CD8-positive, alpha-beta memory T cell (primary cell): ENCODE data around the gene TSPAN11. TPM values are rescaled to one million over a fixed set of nuclear protein-coding genes. Genes with fewer than 3 reads are reported as not detected.

Experiments
- CTCF ChIA-PET: fragments of 350-600 bp; sonication (Branson Sonifier 250); formaldehyde crosslinking; loops from one replicate; lab custom pipeline; 2021; ENCODE audit warnings: antibody characterized with exemption; lab: Charles Lee
- POLR2A ChIA-PET: fragments of 350-600 bp; sonication (Branson Sonifier 250); formaldehyde crosslinking; loops from one replicate; lab custom pipeline; 2021; ENCODE audit warnings: antibody characterized with exemption; lab: Charles Lee
- DNase-seq, 5 donors: peaks; one replicate each; pipeline versions ENCODE4 v3.0.0 to v3.0.0-alpha.2; 2020 to 2022; ENCODE audit warnings: mixed read lengths in 1 of 5
- H3K27ac ChIP-seq: one replicate; pipeline ENCODE4 v1.7.0; 2013; ENCODE audit warnings: low read depth, mild to moderate bottlenecking, low read length, moderate library complexity
- H3K27me3 ChIP-seq: 2 replicates; pipeline ENCODE4 v1.7.0; 2013; ENCODE audit warnings: low read length, mild to moderate bottlenecking; ENCODE audit not compliant: insufficient read depth, poor library complexity, severe bottlenecking
- H3K36me3 ChIP-seq: 2 replicates; pipeline ENCODE4 v1.7.0; 2013; ENCODE audit warnings: mild to moderate bottlenecking, low read length, moderate library complexity; ENCODE audit not compliant: insufficient read depth
- H3K4me1 ChIP-seq: 2 replicates; pipeline ENCODE4 v1.7.0; 2013; ENCODE audit warnings: mild to moderate bottlenecking, low read length, moderate library complexity; ENCODE audit not compliant: insufficient read depth
- H3K4me3 ChIP-seq: 2 replicates; pipeline ENCODE4 v1.7.0; 2013; ENCODE audit warnings: mild to moderate bottlenecking, low read length
- H3K9me3 ChIP-seq: 2 replicates; pipeline ENCODE4 v1.7.0; 2013; ENCODE audit warnings: mild to moderate bottlenecking, low read length
- H3K27ac Mint-ChIP-seq, 8 donors: one replicate each; pipeline ENCODE4 v1.8.0; 2020 to 2021; ENCODE audit warnings: mixed read lengths in 8 of 8, mild to moderate bottlenecking in 6 of 8, inconsistent platforms in 3 of 8, moderate library complexity in 3 of 8
- H3K27me3 Mint-ChIP-seq, 2 donors: one replicate each; pipeline ENCODE4 v1.8.0; 2020 to 2021; ENCODE audit warnings: mixed read lengths in 2 of 2, mild to moderate bottlenecking in 1 of 2, moderate library complexity in 1 of 2
- H3K36me3 Mint-ChIP-seq, 3 donors: one replicate each; pipeline ENCODE4 v1.8.0; 2020 to 2021; ENCODE audit warnings: mixed read lengths in 3 of 3, inconsistent platforms in 1 of 3, mild to moderate bottlenecking in 1 of 3
- H3K4me1 Mint-ChIP-seq, 3 donors: one replicate each; pipeline ENCODE4 v1.8.0; 2020 to 2021; ENCODE audit warnings: mixed read lengths in 3 of 3, inconsistent platforms in 1 of 3, mild to moderate bottlenecking in 1 of 3
- H3K4me3 Mint-ChIP-seq, 7 donors: one replicate each; pipeline ENCODE4 v1.8.0; 2020 to 2021; ENCODE audit warnings: mixed read lengths in 7 of 7, mild to moderate bottlenecking in 6 of 7, moderate library complexity in 4 of 7, inconsistent platforms in 2 of 7
- H3K9me3 Mint-ChIP-seq, 5 donors: one replicate each; pipeline ENCODE4 v1.8.0; 2020 to 2022; ENCODE audit warnings: mixed read lengths in 5 of 5, mild to moderate bottlenecking in 3 of 5, moderate library complexity in 2 of 5, inconsistent platforms in 1 of 5
- polyA plus RNA-seq: library from polyadenylated mRNA; unstranded; fragments of 300-500 nt; fragmentation: Illumina TruSeq; gene quantifications from one replicate; pipeline ENCODE4 v1.2.3, GENCODE V29; 2021
- total RNA-seq, 2 experiments: library from RNA; stranded (reverse); gene quantifications; one replicate each; pipeline ENCODE4 v1.2.3, GENCODE V29; 2021

The TSPAN11 gene
- total and polyA plus RNA-seq, 3 experiments from 2014 or later, result not detected

DNA sequence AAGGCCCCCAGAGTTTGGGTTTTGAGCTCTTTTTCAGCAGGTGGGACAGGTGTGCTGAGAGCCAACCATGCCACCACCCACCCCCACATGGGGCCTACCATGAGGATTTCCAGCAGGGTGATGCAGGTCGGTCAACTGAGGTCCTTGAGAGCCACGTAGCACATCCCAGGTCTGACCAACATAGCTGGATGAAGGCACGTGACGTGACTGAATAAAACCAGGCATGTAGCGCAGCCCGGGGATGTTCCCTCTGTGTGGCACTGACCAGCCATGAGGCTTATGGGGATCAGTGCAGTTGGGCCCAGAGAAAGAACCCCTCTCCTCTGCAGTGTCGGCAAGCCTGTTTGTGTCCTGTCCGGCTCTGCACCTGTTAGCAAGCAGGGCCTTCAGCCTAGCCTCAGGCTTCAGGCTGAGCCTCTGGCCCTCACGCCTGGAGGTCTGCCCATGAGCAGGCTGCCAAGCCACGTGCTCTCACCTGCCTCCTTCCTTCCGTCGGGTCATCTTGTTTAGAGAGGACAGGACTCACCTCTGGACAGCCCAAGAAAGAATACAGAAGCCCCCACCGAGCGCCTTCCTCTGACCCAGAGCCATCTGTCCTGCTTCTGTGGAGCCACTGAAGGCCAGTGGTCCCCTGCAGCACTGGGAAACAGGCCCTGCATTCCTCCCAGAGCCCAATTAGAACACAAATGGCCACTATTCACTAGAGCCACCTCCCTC lies 38.5 kb downstream of the TSPAN11 start:
- H3K27ac ChIP-seq, result no peak overlapping the region
- no peaks in the 10 kb centered on the region for H3K9me3 ChIP-seq
- Mint-ChIP-seq H3K4me1 (no peaks in the 10 kb centered on the region), H3K27me3 (peaks cover 4 to 9% of the 10 kb centered on the region in 2 donors), H3K27ac (no peak overlapping the region), H3K4me3 (no peak overlapping the region), H3K36me3 (no peaks in the 10 kb centered on the region), H3K9me3 (no peaks in the 10 kb centered on the region)
- no peaks in the 10 kb centered on the region for H3K36me3 ChIP-seq
- DNase-seq, result no peak
- no peaks in the 10 kb centered on the region for H3K4me1 ChIP-seq
- H3K27me3 ChIP-seq, result no peaks in the 10 kb centered on the region
- POLR2A ChIA-PET, result no interaction called here
- CTCF ChIA-PET, result no interaction called here
- H3K4me3 ChIP-seq, result no peak overlapping the region

DNA sequence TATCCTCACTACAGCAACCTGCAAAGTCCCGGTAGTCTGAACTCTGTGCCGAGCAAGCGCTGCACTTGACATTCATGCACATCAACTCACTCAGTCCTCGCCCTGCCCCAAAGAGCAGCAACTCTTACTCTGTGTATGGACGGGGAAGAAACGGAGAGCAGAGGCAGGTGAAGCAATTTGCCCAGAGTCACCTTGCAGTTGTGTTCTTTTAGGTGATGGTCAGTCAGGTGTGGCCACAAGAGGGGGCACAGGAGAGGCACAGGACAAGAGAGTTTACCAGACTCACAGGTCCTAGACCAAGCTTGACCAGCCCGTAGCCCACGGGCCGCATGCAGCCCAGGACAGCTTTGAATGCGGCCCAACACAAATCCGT lies 39.1 kb downstream of the TSPAN11 start:
- Mint-ChIP-seq H3K9me3 (no peaks in the 10 kb centered on the region), H3K27me3 (peaks cover 9 to 11% of the 10 kb centered on the region in 2 donors), H3K27ac (no peak overlapping the region), H3K36me3 (no peaks in the 10 kb centered on the region), H3K4me1 (no peaks in the 10 kb centered on the region), H3K4me3 (no peak overlapping the region)
- Histone ChIP-seq H3K4me1 (no peaks in the 10 kb centered on the region), H3K27ac (no peak overlapping the region), H3K36me3 (no peaks in the 10 kb centered on the region), H3K9me3 (no peaks in the 10 kb centered on the region), H3K27me3 (no peaks in the 10 kb centered on the region), H3K4me3 (no peak overlapping the region)
- DNase-seq, result no peak
- CTCF ChIA-PET, result no interaction called here
- POLR2A ChIA-PET, result no interaction called here

DNA sequence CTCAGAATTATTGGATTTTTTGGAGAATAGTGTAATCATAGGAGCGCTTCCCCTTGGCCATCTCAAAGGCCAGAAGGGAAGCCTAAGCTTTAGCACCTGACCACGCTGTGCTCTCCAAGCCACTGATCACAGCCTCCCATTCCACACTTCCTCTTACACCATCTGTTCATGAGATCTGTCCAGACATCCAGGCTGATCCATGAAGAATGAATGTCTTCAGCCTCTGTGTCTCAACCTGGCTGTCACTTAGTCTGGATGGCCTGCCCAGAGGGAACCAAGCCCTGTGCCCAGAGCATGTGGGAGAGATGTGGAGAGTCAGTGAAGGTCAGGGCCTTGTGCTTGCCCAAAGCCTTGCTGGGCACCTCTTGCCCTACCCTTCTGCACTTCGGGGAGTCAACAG lies 40.5 kb downstream of the TSPAN11 start:
- Histone ChIP-seq H3K9me3 (no peaks in the 10 kb centered on the region), H3K36me3 (no peaks in the 10 kb centered on the region), H3K27ac (no peak overlapping the region), H3K4me3 (no peak overlapping the region), H3K4me1 (no peaks in the 10 kb centered on the region), H3K27me3 (no peaks in the 10 kb centered on the region)
- POLR2A ChIA-PET, result no interaction called here
- Mint-ChIP-seq H3K9me3 (no peaks in the 10 kb centered on the region), H3K36me3 (no peaks in the 10 kb centered on the region), H3K4me3 (no peak overlapping the region), H3K4me1 (no peaks in the 10 kb centered on the region), H3K27me3 (peaks cover 9 to 20% of the 10 kb centered on the region in 2 donors), H3K27ac (no peak overlapping the region)
- no peak for DNase-seq
- CTCF ChIA-PET, result no interaction called here

DNA sequence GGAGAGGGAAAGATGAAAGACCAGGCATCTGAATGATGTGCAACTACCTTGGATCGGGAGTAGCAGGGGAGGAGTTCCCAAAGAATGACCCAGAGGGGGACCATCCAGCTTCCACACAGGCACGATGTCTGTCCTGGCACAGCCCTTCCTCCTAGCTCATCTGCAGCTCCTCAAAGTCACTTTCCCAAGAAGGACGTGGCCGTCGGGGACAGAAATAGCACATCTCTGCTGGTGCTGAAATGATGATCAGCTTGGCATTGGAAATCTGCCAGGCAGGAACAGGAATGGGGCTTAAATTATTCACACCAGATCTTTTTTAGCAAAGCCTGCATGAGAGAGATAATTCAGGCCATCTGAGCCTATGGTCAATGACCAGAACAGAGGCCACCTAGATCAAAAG lies 41.7 kb downstream of the TSPAN11 start:
- POLR2A ChIA-PET, result no interaction called here
- no peak overlapping the region for H3K27ac ChIP-seq
- H3K9me3 ChIP-seq, result no peaks in the 10 kb centered on the region
- H3K4me1 Mint-ChIP-seq, result no peaks in the 10 kb centered on the region
- H3K4me3 Mint-ChIP-seq, result no peak overlapping the region
- H3K9me3 Mint-ChIP-seq, result no peaks in the 10 kb centered on the region
- H3K36me3 Mint-ChIP-seq, result no peaks in the 10 kb centered on the region
- no peak overlapping the region for H3K4me3 ChIP-seq
- H3K4me1 ChIP-seq, result no peaks in the 10 kb centered on the region
- no peak for DNase-seq
- no peaks in the 10 kb centered on the region for H3K27me3 ChIP-seq
- H3K27ac Mint-ChIP-seq, result no peak overlapping the region
- H3K27me3 Mint-ChIP-seq, result peaks cover 6 to 28% of the 10 kb centered on the region in 2 donors
- H3K36me3 ChIP-seq, result no peaks in the 10 kb centered on the region
- CTCF ChIA-PET, result no interaction called here

DNA sequence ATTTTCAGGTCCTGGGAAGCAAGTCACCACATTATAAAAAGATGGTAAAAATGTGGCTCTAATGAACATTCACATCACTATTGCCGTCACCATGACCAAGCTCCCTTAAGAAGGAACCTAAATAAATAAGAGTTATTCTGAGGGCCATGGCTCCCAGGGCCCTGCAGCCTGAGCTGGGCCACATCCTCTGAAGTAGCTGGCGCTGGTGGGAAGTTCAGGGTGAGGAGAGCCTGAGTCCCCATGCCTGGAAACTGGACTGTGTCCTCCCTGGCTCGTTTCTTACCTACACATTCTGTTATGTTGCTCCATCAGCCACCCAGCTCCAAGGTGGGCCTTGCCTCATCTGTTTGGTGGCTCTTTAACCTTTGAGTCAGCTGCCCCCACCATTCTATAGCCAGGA lies 42.5 kb downstream of the TSPAN11 start:
- Histone ChIP-seq H3K4me1 (no peaks in the 10 kb centered on the region), H3K4me3 (no peak overlapping the region), H3K27ac (no peak overlapping the region), H3K36me3 (no peaks in the 10 kb centered on the region), H3K27me3 (no peaks in the 10 kb centered on the region), H3K9me3 (no peaks in the 10 kb centered on the region)
- POLR2A ChIA-PET, result no interaction called here
- Mint-ChIP-seq H3K4me1 (no peaks in the 10 kb centered on the region), H3K27ac (no peak overlapping the region), H3K36me3 (no peaks in the 10 kb centered on the region), H3K27me3 (peaks cover 6 to 28% of the 10 kb centered on the region in 2 donors), H3K9me3 (no peaks in the 10 kb centered on the region), H3K4me3 (no peak overlapping the region)
- CTCF ChIA-PET, result no interaction called here
- no peak for DNase-seq

DNA sequence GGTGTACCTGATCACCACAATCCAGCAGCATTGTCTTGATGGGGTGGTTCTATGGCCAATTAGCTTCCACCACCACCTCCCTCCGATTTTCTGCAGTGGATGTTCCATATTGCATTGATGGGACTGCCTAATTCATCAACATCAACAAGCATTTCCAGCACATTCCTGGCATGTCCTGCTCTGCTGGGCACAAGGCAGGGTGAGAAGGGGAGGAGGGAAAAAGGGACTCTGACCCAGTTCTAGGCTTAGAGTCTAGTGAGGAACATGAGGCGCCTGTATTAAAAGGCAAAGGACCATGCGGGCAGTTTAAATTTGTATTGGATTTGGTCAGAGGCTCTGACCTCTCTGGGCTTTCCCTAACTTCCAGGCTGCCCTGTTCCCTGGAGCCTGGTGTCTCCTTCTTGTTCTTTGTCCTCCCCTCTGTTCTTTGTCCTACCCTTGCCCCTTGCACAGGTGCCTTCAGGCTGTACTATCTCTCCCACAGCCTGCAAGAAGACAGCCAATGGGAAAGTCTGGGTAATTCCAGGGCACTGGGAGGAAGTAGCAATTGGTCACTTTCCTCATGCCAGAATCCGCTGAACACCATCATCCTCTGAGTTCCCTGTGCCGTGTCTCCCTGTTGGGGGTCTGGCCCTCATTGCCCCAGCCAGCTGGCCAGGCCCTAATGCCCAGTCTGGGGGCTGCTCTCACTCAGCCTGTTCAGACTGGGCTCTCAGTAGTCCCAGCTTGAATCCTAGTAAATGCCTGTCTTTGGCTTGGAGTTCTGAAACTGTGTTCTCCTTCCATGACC lies 43.3 kb downstream of the TSPAN11 start:
- Mint-ChIP-seq H3K27ac (no peak overlapping the region), H3K27me3 (peaks cover 6 to 28% of the 10 kb centered on the region in 2 donors), H3K4me1 (no peaks in the 10 kb centered on the region), H3K36me3 (no peaks in the 10 kb centered on the region), H3K4me3 (no peak overlapping the region), H3K9me3 (no peaks in the 10 kb centered on the region)
- no peaks in the 10 kb centered on the region for H3K4me1 ChIP-seq
- ChIA-PET CTCF (no interaction called here), POLR2A (no interaction called here)
- no peak for DNase-seq
- no peaks in the 10 kb centered on the region for H3K27me3 ChIP-seq
- H3K36me3 ChIP-seq, result no peaks in the 10 kb centered on the region
- no peak overlapping the region for H3K4me3 ChIP-seq
- H3K9me3 ChIP-seq, result no peaks in the 10 kb centered on the region
- no peak overlapping the region for H3K27ac ChIP-seq

DNA sequence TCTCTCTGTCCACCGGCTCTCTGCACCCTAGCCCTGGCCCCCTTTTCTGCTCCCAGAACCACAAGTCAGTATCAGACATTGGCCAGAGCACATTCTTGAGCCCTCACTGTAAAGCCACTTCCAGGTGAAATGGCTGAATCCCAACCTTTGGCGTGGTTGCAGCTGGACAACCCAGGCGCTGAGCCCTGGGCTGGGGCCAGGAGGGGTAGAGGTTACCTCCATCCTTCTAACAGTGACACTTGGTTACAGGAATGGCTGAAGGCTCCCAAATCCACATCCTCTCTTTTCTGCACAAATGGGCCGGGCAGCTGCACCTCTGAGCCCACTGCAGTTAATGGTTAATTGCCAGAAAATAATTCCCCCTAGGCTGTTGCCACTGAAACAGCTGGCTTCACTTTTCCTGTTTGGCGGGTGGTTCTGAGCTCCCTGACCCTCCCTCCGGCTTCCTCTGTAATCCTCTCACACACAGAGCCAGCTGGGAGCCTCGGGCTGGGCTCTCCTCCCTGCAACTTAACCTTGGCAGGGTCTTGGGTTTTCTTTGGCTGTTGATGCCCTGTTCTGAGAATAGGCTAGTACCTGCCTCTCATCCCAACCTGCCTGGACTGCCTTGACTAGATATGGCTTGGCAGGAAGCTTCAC lies 44.1 kb downstream of the TSPAN11 start:
- DNase-seq, result no peak
- Mint-ChIP-seq H3K9me3 (no peaks in the 10 kb centered on the region), H3K27me3 (peaks cover 7 to 24% of the 10 kb centered on the region in 2 donors), H3K36me3 (no peaks in the 10 kb centered on the region), H3K4me3 (no peak overlapping the region), H3K4me1 (no peaks in the 10 kb centered on the region), H3K27ac (peak overlapping the region in 1 of 8 donors; percentile 55)
- H3K9me3 ChIP-seq, result no peaks in the 10 kb centered on the region
- no peaks in the 10 kb centered on the region for H3K4me1 ChIP-seq
- no peaks in the 10 kb centered on the region for H3K27me3 ChIP-seq
- H3K4me3 ChIP-seq, result no peak overlapping the region
- no peak overlapping the region for H3K27ac ChIP-seq
- H3K36me3 ChIP-seq, result no peaks in the 10 kb centered on the region
- ChIA-PET CTCF (no interaction called here), POLR2A (no interaction called here)

DNA sequence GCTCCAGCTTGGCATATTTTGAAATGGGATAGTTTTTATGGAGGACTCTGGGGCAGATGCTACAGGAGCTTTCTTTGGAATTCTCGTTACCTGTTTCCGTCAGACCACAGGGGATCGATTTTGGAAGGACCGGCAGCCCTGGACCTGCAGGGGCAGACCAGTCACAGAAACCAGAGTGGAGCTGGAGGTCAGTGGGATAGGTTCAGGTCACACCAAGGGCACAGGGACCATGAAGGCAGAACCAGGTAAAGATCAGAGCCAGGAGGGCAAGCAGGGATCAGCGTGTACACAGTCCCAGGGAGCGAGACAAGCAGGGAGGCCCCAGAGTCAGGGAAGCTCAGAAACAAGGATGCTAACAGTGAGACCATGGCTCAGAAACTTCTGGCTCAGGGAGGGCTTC lies 45.5 kb downstream of the TSPAN11 start:
- CTCF ChIA-PET, result no interaction called here
- H3K4me3 Mint-ChIP-seq, result no peak overlapping the region

More for the DNA sequence above, 45.5 kb downstream of the TSPAN11 start:
- POLR2A ChIA-PET, result no interaction called here
- H3K27ac ChIP-seq, result no peak overlapping the region
- no peak overlapping the region for H3K27ac Mint-ChIP-seq
- H3K27me3 ChIP-seq, result no peaks in the 10 kb centered on the region
- no peak overlapping the region for H3K4me3 ChIP-seq
- no peaks in the 10 kb centered on the region for H3K4me1 ChIP-seq
- no peak for DNase-seq
- H3K27me3 Mint-ChIP-seq, result peaks cover 8 to 24% of the 10 kb centered on the region in 2 donors
- peaks cover 0 to 1% (median 0%) of the 10 kb centered on the region in 5 donors for H3K9me3 Mint-ChIP-seq
- H3K36me3 Mint-ChIP-seq, result no peaks in the 10 kb centered on the region
- no peaks in the 10 kb centered on the region for H3K36me3 ChIP-seq
- no peaks in the 10 kb centered on the region for H3K9me3 ChIP-seq
- H3K4me1 Mint-ChIP-seq, result no peaks in the 10 kb centered on the region
